ENCODE measurements around the gene SULT1E1.

The SULT1E1 gene

DNA sequence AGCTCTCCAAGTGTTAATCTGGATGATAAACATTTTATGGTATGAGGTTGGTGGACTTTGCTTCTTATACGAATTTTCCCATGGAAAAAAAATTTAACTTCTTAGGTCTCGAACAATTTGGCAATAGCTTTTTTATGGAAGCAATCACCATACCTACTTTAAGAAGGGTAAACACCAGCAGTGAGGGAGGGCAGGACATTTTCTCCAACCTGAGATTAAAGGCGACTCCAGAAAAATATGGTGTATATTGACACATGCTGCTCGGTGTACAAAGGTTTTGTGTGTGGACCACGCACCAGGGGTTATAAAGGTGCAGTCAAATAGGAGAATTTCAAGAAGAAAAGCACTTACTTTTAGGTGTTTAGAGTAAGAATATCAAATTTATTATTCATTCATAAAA, 34.2 kb upstream of the SULT1E1 start:
- no peak for DNase-seq (ENCODE audit: low read depth)
- TF ChIP-seq MAX (IDR thresholded peaks at IDR 0.05; ENCODE audit: low read depth, low read length) (no peak), MYC (IDR thresholded peaks at IDR 0.05; ENCODE audit: low read depth, low read length) (no peak), POLR2A (IDR thresholded peaks at IDR 0.05; ENCODE audit: extremely low read depth, insufficient read length) (no peak)
- TF ChIP-seq, protein P1, sequence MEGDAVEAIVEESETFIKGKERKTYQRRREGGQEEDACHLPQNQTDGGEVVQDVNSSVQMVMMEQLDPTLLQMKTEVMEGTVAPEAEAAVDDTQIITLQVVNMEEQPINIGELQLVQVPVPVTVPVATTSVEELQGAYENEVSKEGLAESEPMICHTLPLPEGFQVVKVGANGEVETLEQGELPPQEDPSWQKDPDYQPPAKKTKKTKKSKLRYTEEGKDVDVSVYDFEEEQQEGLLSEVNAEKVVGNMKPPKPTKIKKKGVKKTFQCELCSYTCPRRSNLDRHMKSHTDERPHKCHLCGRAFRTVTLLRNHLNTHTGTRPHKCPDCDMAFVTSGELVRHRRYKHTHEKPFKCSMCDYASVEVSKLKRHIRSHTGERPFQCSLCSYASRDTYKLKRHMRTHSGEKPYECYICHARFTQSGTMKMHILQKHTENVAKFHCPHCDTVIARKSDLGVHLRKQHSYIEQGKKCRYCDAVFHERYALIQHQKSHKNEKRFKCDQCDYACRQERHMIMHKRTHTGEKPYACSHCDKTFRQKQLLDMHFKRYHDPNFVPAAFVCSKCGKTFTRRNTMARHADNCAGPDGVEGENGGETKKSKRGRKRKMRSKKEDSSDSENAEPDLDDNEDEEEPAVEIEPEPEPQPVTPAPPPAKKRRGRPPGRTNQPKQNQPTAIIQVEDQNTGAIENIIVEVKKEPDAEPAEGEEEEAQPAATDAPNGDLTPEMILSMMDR (IDR thresholded peaks at IDR 0.05; ENCODE audit: low read depth, low read length) = no peak
- H3K4me3 ChIP-seq (ENCODE audit: low read depth, low read length) = no peak overlapping the region

DNA sequence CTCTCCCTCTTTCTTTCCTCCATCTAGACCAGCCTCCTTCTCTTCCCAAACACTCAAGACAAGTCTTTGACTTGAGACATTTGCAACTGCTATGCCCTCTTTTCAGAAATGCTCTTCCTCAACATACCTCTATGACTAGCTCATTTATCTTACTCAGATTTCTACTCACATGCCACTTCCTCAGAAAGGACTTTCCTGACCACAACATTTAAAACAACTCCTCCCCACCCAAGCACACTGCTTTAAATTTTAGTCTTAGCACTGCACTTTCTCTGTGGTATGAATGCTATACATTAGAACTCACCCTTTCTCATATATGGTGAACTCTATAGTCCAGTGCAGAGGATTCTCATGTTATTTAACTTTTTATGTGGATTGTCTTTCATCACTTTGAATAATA, 28.4 kb upstream of the SULT1E1 start:
- H3K4me3 ChIP-seq (ENCODE audit: low read depth, low read length) = no peak overlapping the region
- no peak for DNase-seq (ENCODE audit: low read depth)
- TF ChIP-seq MAX (IDR thresholded peaks at IDR 0.05; ENCODE audit: low read depth, low read length) (no peak), POLR2A (IDR thresholded peaks at IDR 0.05; ENCODE audit: extremely low read depth, insufficient read length) (no peak), MYC (IDR thresholded peaks at IDR 0.05; ENCODE audit: low read depth, low read length) (no peak)
- TF ChIP-seq, protein P1 (IDR thresholded peaks at IDR 0.05; ENCODE audit: low read depth, low read length) = no peak

- TF ChIP-seq MAX (IDR thresholded peaks at IDR 0.05; ENCODE audit: low read depth, low read length) (no peak), POLR2A (IDR thresholded peaks at IDR 0.05; ENCODE audit: extremely low read depth, insufficient read length) (no peak)
- H3K4me3 ChIP-seq (ENCODE audit: low read depth, low read length) = no peak overlapping the region
- DNase-seq (ENCODE audit: low read depth) = no peak
Measured at GRCh38 chr4:69882150-69882549, 22.2 kb upstream of the SULT1E1 start.

DNA sequence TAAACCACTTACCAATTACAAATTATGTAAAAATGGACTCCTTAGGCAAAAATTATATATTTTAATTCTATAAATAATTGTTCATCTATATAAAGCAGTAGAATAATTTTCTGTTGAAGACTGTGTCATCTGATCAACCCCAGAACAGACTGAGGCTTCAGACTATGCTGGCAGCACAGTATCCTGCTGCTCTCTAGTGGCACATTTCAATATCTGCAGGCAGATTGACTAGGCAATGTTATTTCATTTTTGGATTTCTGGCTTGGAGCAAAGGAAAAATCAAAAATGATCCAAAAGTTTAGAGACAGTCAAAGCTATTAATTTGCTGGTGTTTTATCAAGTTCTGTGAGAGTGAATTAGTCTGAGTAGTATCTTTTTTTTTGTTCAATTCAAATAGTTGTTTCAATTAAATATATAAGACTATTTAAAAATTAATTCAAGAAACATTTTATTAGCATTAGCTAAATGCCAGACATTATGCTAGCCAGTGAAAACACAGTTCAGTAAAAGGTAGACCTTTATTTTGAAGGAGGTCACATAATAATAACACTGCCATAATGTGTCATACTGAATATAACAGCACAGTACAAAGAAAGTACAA, 21.3 kb upstream of the SULT1E1 start:
- DNase-seq (ENCODE audit: low read depth) = peak; percentile 47
- no peak for TF ChIP-seq MAX (IDR thresholded peaks at IDR 0.05; ENCODE audit: low read depth, low read length)
- TF ChIP-seq, protein P1 (IDR thresholded peaks at IDR 0.05; ENCODE audit: low read depth, low read length) = peak; percentile 63
- no peak overlapping the region for H3K4me3 ChIP-seq (ENCODE audit: low read depth, low read length)

- TF ChIP-seq, protein P1 (IDR thresholded peaks at IDR 0.05; ENCODE audit: low read depth, low read length) = no peak
- TF ChIP-seq MYC (IDR thresholded peaks at IDR 0.05; ENCODE audit: low read depth, low read length) (no peak), POLR2A (IDR thresholded peaks at IDR 0.05; ENCODE audit: extremely low read depth, insufficient read length) (no peak), MAX (IDR thresholded peaks at IDR 0.05; ENCODE audit: low read depth, low read length) (no peak)
- DNase-seq (ENCODE audit: low read depth) = no peak
Measured at GRCh38 chr4:69878250-69878649, 18.3 kb upstream of the SULT1E1 start.

GRCh38 chr4:69877453-69877852, 17.5 kb upstream of the SULT1E1 start:
- no peak for TF ChIP-seq MYC (IDR thresholded peaks at IDR 0.05; ENCODE audit: low read depth, low read length)
- TF ChIP-seq, protein P1 (IDR thresholded peaks at IDR 0.05; ENCODE audit: low read depth, low read length) = no peak
- no peak for TF ChIP-seq MAX (IDR thresholded peaks at IDR 0.05; ENCODE audit: low read depth, low read length)
- no peak for TF ChIP-seq POLR2A (IDR thresholded peaks at IDR 0.05; ENCODE audit: extremely low read depth, insufficient read length)
- no peak for DNase-seq (ENCODE audit: low read depth)
- H3K4me3 ChIP-seq (ENCODE audit: low read depth, low read length) = no peak overlapping the region

More at GRCh38 chr4:69878250-69878649, 18.3 kb upstream of the SULT1E1 start:
- H3K4me3 ChIP-seq (ENCODE audit: low read depth, low read length) = no peak overlapping the region
